ENCODE measurements around the gene LRMDA.
"Not testable (repeated sequence)": the region's sequence is repeated elsewhere in the genome, so short reads cannot be mapped to it uniquely, and the experiment has no call there.

The LRMDA gene

GRCh38 chr10:75600833-75601232 lies 169.4 kb downstream of the LRMDA start:
- no peak for DNase-seq
- Histone ChIP-seq H4K8ac (ENCODE audit: low read length) (no peak overlapping the region), H2BK15ac (ENCODE audit: low read depth, poor library complexity, severe bottlenecking) (no peak overlapping the region), H3K9me3 (ENCODE audit: control insufficient read depth, low read length) (no peaks in the 10 kb centered on the region), H3K4me3 (ENCODE audit: insufficient read depth in 1 of 2, low read depth in 1 of 2, low read length in 2 of 2) (no peak overlapping the region), H3K14ac (ENCODE audit: low read length in 2 of 2) (no peak overlapping the region), H3K27ac (ENCODE audit: low read length, poor library complexity, severe bottlenecking) (no peak overlapping the region), H3K36me3 (ENCODE audit: control insufficient read depth in 1 of 2, insufficient read depth in 2 of 2, low read depth in 1 of 2, low read length in 2 of 2) (no peaks in the 10 kb centered on the region), H3K4me1 (ENCODE audit: control insufficient read depth, insufficient read depth, low read depth, low read length) (no peaks in the 10 kb centered on the region), H3K79me1 (replicated peaks; ENCODE audit: low read length, poor library complexity, severe bottlenecking) (no peaks in the 10 kb centered on the region), H3K4ac (ENCODE audit: low read depth in 1 of 2, low read length in 2 of 2) (no peak overlapping the region), H2AK5ac (ENCODE audit: low read length, severe bottlenecking) (no peak overlapping the region), H3K18ac (ENCODE audit: low read depth in 1 of 2, low read length in 2 of 2) (no peak overlapping the region), H2BK5ac (ENCODE audit: low read depth, low read length, poor library complexity, severe bottlenecking) (no peak overlapping the region), H2BK12ac (ENCODE audit: low read length in 2 of 2) (no peak overlapping the region), H3K23ac (ENCODE audit: low read length in 2 of 2) (no peak overlapping the region), H3K9ac (ENCODE audit: low read length) (no peak overlapping the region), H4K91ac (ENCODE audit: low read length) (no peak overlapping the region), H2BK120ac (ENCODE audit: low read depth, low read length) (no peak overlapping the region), H3K27me3 (ENCODE audit: control insufficient read depth in 1 of 2, insufficient read depth in 1 of 2, low read length in 2 of 2) (peaks cover 0 to 14% of the 10 kb centered on the region in 2 experiments), H2AFZ (ENCODE audit: low read depth, low read length) (no peak overlapping the region), H3K4me2 (ENCODE audit: low read length, poor library complexity, severe bottlenecking) (no peak overlapping the region)
- WGBS: 6% methylated on average over 2 of the region's 4 CpGs

- H3K27me3 ChIP-seq (ENCODE audit: control insufficient read depth in 1 of 2, insufficient read depth in 1 of 2, low read length in 2 of 2): peaks cover 0 to 12% of the 10 kb centered on the region in 2 experiments
- no peak overlapping the region for H2BK15ac ChIP-seq (ENCODE audit: low read depth, poor library complexity, severe bottlenecking)
- no peak overlapping the region for H3K18ac ChIP-seq (ENCODE audit: low read depth in 1 of 2, low read length in 2 of 2)
- no peaks in the 10 kb centered on the region for H3K36me3 ChIP-seq (ENCODE audit: control insufficient read depth in 1 of 2, insufficient read depth in 2 of 2, low read depth in 1 of 2, low read length in 2 of 2)
- 100% methylated on average over 1 of the region's 2 CpGs for WGBS
- no peak overlapping the region for H3K4me2 ChIP-seq (ENCODE audit: low read length, poor library complexity, severe bottlenecking)
- H3K14ac ChIP-seq (ENCODE audit: low read length in 2 of 2): no peak overlapping the region
- no peak overlapping the region for H3K27ac ChIP-seq (ENCODE audit: low read length, poor library complexity, severe bottlenecking)
- H3K4me3 ChIP-seq (ENCODE audit: insufficient read depth in 1 of 2, low read depth in 1 of 2, low read length in 2 of 2): no peak overlapping the region
- no peak for DNase-seq
- no peak overlapping the region for H3K4ac ChIP-seq (ENCODE audit: low read depth in 1 of 2, low read length in 2 of 2)
- no peaks in the 10 kb centered on the region for H3K4me1 ChIP-seq (ENCODE audit: control insufficient read depth, insufficient read depth, low read depth, low read length)
- no peak overlapping the region for H4K8ac ChIP-seq (ENCODE audit: low read length)
- H3K9me3 ChIP-seq (ENCODE audit: control insufficient read depth, low read length): no peaks in the 10 kb centered on the region
- no peak overlapping the region for H2BK12ac ChIP-seq (ENCODE audit: low read length in 2 of 2)
- H2BK120ac ChIP-seq (ENCODE audit: low read depth, low read length): no peak overlapping the region
- H2AK5ac ChIP-seq (ENCODE audit: low read length, severe bottlenecking): no peak overlapping the region
- no peak overlapping the region for H4K91ac ChIP-seq (ENCODE audit: low read length)
- H3K23ac ChIP-seq (ENCODE audit: low read length in 2 of 2): no peak overlapping the region
- no peaks in the 10 kb centered on the region for H3K79me1 ChIP-seq (replicated peaks; ENCODE audit: low read length, poor library complexity, severe bottlenecking)
- H3K9ac ChIP-seq (ENCODE audit: low read length): no peak overlapping the region
- no peak overlapping the region for H2BK5ac ChIP-seq (ENCODE audit: low read depth, low read length, poor library complexity, severe bottlenecking)
- no peak overlapping the region for H2AFZ ChIP-seq (ENCODE audit: low read depth, low read length)
Observed at GRCh38 chr10:75602341-75602740, 170.9 kb downstream of the LRMDA start.

DNA sequence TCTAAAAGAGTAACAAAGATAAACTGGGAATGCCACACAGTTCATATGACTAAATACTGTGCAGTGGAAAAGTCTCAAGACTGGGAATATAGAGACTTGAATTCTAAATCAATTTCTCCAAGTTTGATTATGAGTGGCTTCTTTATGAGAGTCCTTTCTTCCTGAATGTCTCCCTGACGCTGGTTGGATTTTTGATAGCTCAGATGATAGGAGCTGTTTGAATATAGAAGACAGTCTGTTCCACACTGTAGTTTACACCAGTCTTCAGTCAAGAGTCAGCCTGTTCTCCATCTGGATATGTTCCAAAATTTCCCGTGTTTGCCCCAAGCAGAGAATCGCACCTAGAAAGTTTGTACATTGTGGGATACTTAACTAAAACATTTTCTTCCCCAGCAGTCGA lies 173.7 kb downstream of the LRMDA start:
- Histone ChIP-seq H3K4me1 (ENCODE audit: control insufficient read depth, insufficient read depth, low read depth, low read length) (no peaks in the 10 kb centered on the region), H2AK5ac (ENCODE audit: low read length, severe bottlenecking) (no peak overlapping the region), H3K14ac (ENCODE audit: low read length in 2 of 2) (no peak overlapping the region), H3K9me3 (ENCODE audit: control insufficient read depth, low read length) (no peaks in the 10 kb centered on the region), H3K4me3 (ENCODE audit: insufficient read depth in 1 of 2, low read depth in 1 of 2, low read length in 2 of 2) (no peak overlapping the region), H2BK5ac (ENCODE audit: low read depth, low read length, poor library complexity, severe bottlenecking) (no peak overlapping the region), H3K4me2 (ENCODE audit: low read length, poor library complexity, severe bottlenecking) (no peak overlapping the region), H3K79me1 (replicated peaks; ENCODE audit: low read length, poor library complexity, severe bottlenecking) (no peaks in the 10 kb centered on the region), H3K9ac (ENCODE audit: low read length) (no peak overlapping the region), H2BK12ac (ENCODE audit: low read length in 2 of 2) (no peak overlapping the region), H2BK15ac (ENCODE audit: low read depth, poor library complexity, severe bottlenecking) (no peak overlapping the region), H2AFZ (ENCODE audit: low read depth, low read length) (no peak overlapping the region), H3K27me3 (ENCODE audit: control insufficient read depth in 1 of 2, insufficient read depth in 1 of 2, low read length in 2 of 2) (peaks cover 0 to 7% of the 10 kb centered on the region in 2 experiments), H3K23ac (ENCODE audit: low read length in 2 of 2) (no peak overlapping the region), H3K36me3 (ENCODE audit: control insufficient read depth in 1 of 2, insufficient read depth in 2 of 2, low read depth in 1 of 2, low read length in 2 of 2) (no peaks in the 10 kb centered on the region), H4K91ac (ENCODE audit: low read length) (no peak overlapping the region), H2BK120ac (ENCODE audit: low read depth, low read length) (no peak overlapping the region), H3K18ac (ENCODE audit: low read depth in 1 of 2, low read length in 2 of 2) (no peak overlapping the region), H3K4ac (ENCODE audit: low read depth in 1 of 2, low read length in 2 of 2) (no peak overlapping the region), H4K8ac (ENCODE audit: low read length) (no peak overlapping the region), H3K27ac (ENCODE audit: low read length, poor library complexity, severe bottlenecking) (no peak overlapping the region)
- 88% methylated on average over 4 of the region's 4 CpGs for WGBS
- DNase-seq: no peak

- not testable (repeated sequence) for H2AK5ac ChIP-seq (ENCODE audit: low read length, severe bottlenecking); H4K91ac ChIP-seq (ENCODE audit: low read length); H3K14ac ChIP-seq (ENCODE audit: low read length in 2 of 2); H2BK5ac ChIP-seq (ENCODE audit: low read depth, low read length, poor library complexity, severe bottlenecking); H2BK12ac ChIP-seq (ENCODE audit: low read length in 2 of 2); H3K23ac ChIP-seq (ENCODE audit: low read length in 2 of 2); H3K18ac ChIP-seq (ENCODE audit: low read depth in 1 of 2, low read length in 2 of 2); H3K36me3 ChIP-seq (ENCODE audit: control insufficient read depth in 1 of 2, insufficient read depth in 2 of 2, low read depth in 1 of 2, low read length in 2 of 2); H3K4me3 ChIP-seq (ENCODE audit: insufficient read depth in 1 of 2, low read depth in 1 of 2, low read length in 2 of 2); H2BK120ac ChIP-seq (ENCODE audit: low read depth, low read length); H3K27me3 ChIP-seq (ENCODE audit: control insufficient read depth in 1 of 2, insufficient read depth in 1 of 2, low read length in 2 of 2); H2BK15ac ChIP-seq (ENCODE audit: low read depth, poor library complexity, severe bottlenecking); H3K79me1 ChIP-seq (replicated peaks; ENCODE audit: low read length, poor library complexity, severe bottlenecking); H3K27ac ChIP-seq (ENCODE audit: low read length, poor library complexity, severe bottlenecking); H3K4ac ChIP-seq (ENCODE audit: low read depth in 1 of 2, low read length in 2 of 2); H3K9me3 ChIP-seq (ENCODE audit: control insufficient read depth, low read length); H2AFZ ChIP-seq (ENCODE audit: low read depth, low read length); H3K4me1 ChIP-seq (ENCODE audit: control insufficient read depth, insufficient read depth, low read depth, low read length); H3K9ac ChIP-seq (ENCODE audit: low read length); H3K4me2 ChIP-seq (ENCODE audit: low read length, poor library complexity, severe bottlenecking); DNase-seq; H4K8ac ChIP-seq (ENCODE audit: low read length)
- 100% methylated on average over 4 of the region's 6 CpGs for WGBS
Observed at GRCh38 chr10:75605795-75606194, 174.4 kb downstream of the LRMDA start.

Data from mesenchymal stem cell (in vitro differentiated cells and primary cell).